Activated CD8-positive, alpha-beta memory T cell treated with anti-CD3 and anti-CD28 coated beads, Interleukin-2, amount 10 ng/mL, durations not matched to agents 7 days and 5 days (primary cell): ENCODE measurements around the gene SLC35F1. TPM values are rescaled to one million over a fixed set of nuclear protein-coding genes. Genes with fewer than 3 reads are reported as not detected.
"Not testable (repeated sequence)": the region's sequence is repeated elsewhere in the genome, so short reads cannot be mapped to it uniquely, and the experiment has no call there.

Experiments used
- ATAC-seq: fragments of 150-1000 bp; cut with Tn5 transposase; one replicate; pipeline ENCODE4 v1.10.0; 2021; ENCODE audit warnings: moderate library complexity
- CTCF ChIA-PET: fragments of 350-600 bp; sonication (Branson Sonifier 250); formaldehyde crosslinking; loops from one replicate; lab custom pipeline; 2021; ENCODE audit warnings: antibody characterized with exemption; lab: Charles Lee
- DNase-seq: peaks from one replicate; pipeline ENCODE4 v3.0.0-alpha.2; 2020
- H3K27ac Mint-ChIP-seq: one replicate; pipeline ENCODE4 v1.8.0; 2021; ENCODE audit warnings: mild to moderate bottlenecking, mixed read lengths
- H3K27me3 Mint-ChIP-seq: one replicate; pipeline ENCODE4 v1.8.0; 2021; ENCODE audit warnings: mixed read lengths
- H3K36me3 Mint-ChIP-seq: one replicate; pipeline ENCODE4 v1.8.0; 2021; ENCODE audit warnings: mild to moderate bottlenecking, mixed read lengths
- H3K4me1 Mint-ChIP-seq: one replicate; pipeline ENCODE4 v1.8.0; 2021; ENCODE audit warnings: mixed read lengths
- H3K4me3 Mint-ChIP-seq: one replicate; pipeline ENCODE4 v1.8.0; 2021; ENCODE audit warnings: mild to moderate bottlenecking, moderate library complexity, mixed read lengths
- H3K9me3 Mint-ChIP-seq: one replicate; pipeline ENCODE4 v1.8.0; 2022; ENCODE audit warnings: low read depth, mixed read lengths
- total RNA-seq, 2 experiments: library from RNA; stranded (reverse); gene quantifications; one replicate each; pipeline ENCODE4 v1.2.3, GENCODE V29; 2021

SLC35F1 gene
- not detected for total RNA-seq

GRCh38 chr6:117906958-117907600 lies at the start of gene SLC35F1:
Gene SLC35F1 (plus strand): TSS chr6:117907264.
- Mint-ChIP-seq H3K4me1 (peaks cover 5% of the 10 kb centered on the region), H3K27me3 (peaks cover 64% of the 10 kb centered on the region), H3K27ac (no peak within 1 kb of the TSS), H3K36me3 (no peaks in the 10 kb centered on the region), H3K9me3 (no peaks in the 10 kb centered on the region), H3K4me3 (peak within 1 kb of the TSS; percentile 44)
- CTCF ChIA-PET, result no interaction called here
- DNase-seq (peak; percentile 41), ATAC-seq (peak; percentile 66)

- not testable (repeated sequence) for H3K27ac Mint-ChIP-seq
Observed at GRCh38 chr6:117858601-117859000, 48.5 kb upstream of the SLC35F1 start.

GRCh38 chr6:117861545-117861944 lies 45.5 kb upstream of the SLC35F1 start:
- H3K9me3 Mint-ChIP-seq, result peaks cover 5% of the 10 kb centered on the region
- no peak overlapping the region for H3K27ac Mint-ChIP-seq
- H3K36me3 Mint-ChIP-seq, result no peaks in the 10 kb centered on the region
- ATAC-seq, result no peak
- CTCF ChIA-PET, result no interaction called here
- no peaks in the 10 kb centered on the region for H3K4me1 Mint-ChIP-seq
- H3K4me3 Mint-ChIP-seq, result no peak overlapping the region
- H3K27me3 Mint-ChIP-seq, result peaks cover 4% of the 10 kb centered on the region
- DNase-seq, result no peak

More at GRCh38 chr6:117858601-117859000, 48.5 kb upstream of the SLC35F1 start:
- ATAC-seq, H3K36me3 Mint-ChIP-seq, CTCF ChIA-PET, H3K27me3 Mint-ChIP-seq, DNase-seq, H3K9me3 Mint-ChIP-seq, H3K4me3 Mint-ChIP-seq, H3K4me1 Mint-ChIP-seq: not testable (repeated sequence)

- no peaks in the 10 kb centered on the region for H3K4me1 Mint-ChIP-seq
- H3K4me3 Mint-ChIP-seq, result no peak overlapping the region
- no peak overlapping the region for H3K27ac Mint-ChIP-seq
- no peaks in the 10 kb centered on the region for H3K36me3 Mint-ChIP-seq
- ATAC-seq (no peak), DNase-seq (no peak)
- CTCF ChIA-PET, result no interaction called here
- H3K9me3 Mint-ChIP-seq, result peaks cover 5% of the 10 kb centered on the region
- no peaks in the 10 kb centered on the region for H3K27me3 Mint-ChIP-seq
Observed at GRCh38 chr6:117866561-117866960, 40.5 kb upstream of the SLC35F1 start.

- DNase-seq (no peak), ATAC-seq (no peak)
- H3K27ac Mint-ChIP-seq, result no peak overlapping the region
- no peak overlapping the region for H3K4me3 Mint-ChIP-seq
- H3K36me3 Mint-ChIP-seq, result no peaks in the 10 kb centered on the region
- H3K4me1 Mint-ChIP-seq, result no peaks in the 10 kb centered on the region
- H3K9me3 Mint-ChIP-seq, result no peaks in the 10 kb centered on the region
- CTCF ChIA-PET, result no interaction called here
- H3K27me3 Mint-ChIP-seq, result no peaks in the 10 kb centered on the region
Observed at GRCh38 chr6:117870486-117871242, 36.4 kb upstream of the SLC35F1 start.

GRCh38 chr6:117880824-117881223 lies 26.2 kb upstream of the SLC35F1 start:
- ATAC-seq, result no peak
- Mint-ChIP-seq H3K4me3 (no peak overlapping the region), H3K27ac (no peak overlapping the region), H3K9me3 (no peaks in the 10 kb centered on the region), H3K36me3 (no peaks in the 10 kb centered on the region), H3K27me3 (peaks cover 2% of the 10 kb centered on the region), H3K4me1 (no peaks in the 10 kb centered on the region)
- DNase-seq, result no peak
- CTCF ChIA-PET, result no interaction called here

- Mint-ChIP-seq H3K9me3 (no peaks in the 10 kb centered on the region), H3K27ac (no peak overlapping the region), H3K4me3 (no peak overlapping the region), H3K36me3 (no peaks in the 10 kb centered on the region), H3K4me1 (no peaks in the 10 kb centered on the region), H3K27me3 (no peaks in the 10 kb centered on the region)
- ATAC-seq, result no peak
- DNase-seq, result no peak
- CTCF ChIA-PET, result no interaction called here
Observed at GRCh38 chr6:117890172-117890571, 16.9 kb upstream of the SLC35F1 start.

- H3K9me3 Mint-ChIP-seq, result no peaks in the 10 kb centered on the region
- H3K27ac Mint-ChIP-seq, result no peak overlapping the region
- ATAC-seq, result no peak
- no peak for DNase-seq
- peaks cover 5% of the 10 kb centered on the region for H3K4me1 Mint-ChIP-seq
- H3K27me3 Mint-ChIP-seq, result peaks cover 60% of the 10 kb centered on the region
- no peaks in the 10 kb centered on the region for H3K36me3 Mint-ChIP-seq
- peak overlapping the region; percentile 44 for H3K4me3 Mint-ChIP-seq
- CTCF ChIA-PET, result no interaction called here
Observed at GRCh38 chr6:117906507-117906957, 532 bp upstream of the SLC35F1 start.

- no peak overlapping the region for H3K27ac Mint-ChIP-seq
- H3K4me1 Mint-ChIP-seq, result peaks cover 5% of the 10 kb centered on the region
- ATAC-seq, result no peak
- CTCF ChIA-PET, result no interaction called here
- no peaks in the 10 kb centered on the region for H3K36me3 Mint-ChIP-seq
- no peak overlapping the region for H3K4me3 Mint-ChIP-seq
- no peak for DNase-seq
- peaks cover 62% of the 10 kb centered on the region for H3K27me3 Mint-ChIP-seq
- H3K9me3 Mint-ChIP-seq, result no peaks in the 10 kb centered on the region
Observed at GRCh38 chr6:117907601-117908245, 659 bp downstream of the SLC35F1 start.

- Mint-ChIP-seq H3K9me3 (no peaks in the 10 kb centered on the region), H3K4me1 (peaks cover 5% of the 10 kb centered on the region), H3K4me3 (peak overlapping the region; percentile 12), H3K36me3 (no peaks in the 10 kb centered on the region), H3K27me3 (peaks cover 62% of the 10 kb centered on the region), H3K27ac (no peak overlapping the region)
- ATAC-seq, result peak; percentile 20
- no peak for DNase-seq
- CTCF ChIA-PET, result no interaction called here
Observed at GRCh38 chr6:117908246-117909068, 1.4 kb downstream of the SLC35F1 start.

- no peak overlapping the region for H3K27ac Mint-ChIP-seq
- H3K9me3 Mint-ChIP-seq, result no peaks in the 10 kb centered on the region
- CTCF ChIA-PET, result no interaction called here
- H3K4me3 Mint-ChIP-seq, result no peak overlapping the region
- DNase-seq (no peak), ATAC-seq (no peak)
- H3K27me3 Mint-ChIP-seq, result peaks cover 51% of the 10 kb centered on the region
- peaks cover 5% of the 10 kb centered on the region for H3K4me1 Mint-ChIP-seq
- no peaks in the 10 kb centered on the region for H3K36me3 Mint-ChIP-seq
Observed at GRCh38 chr6:117909638-117910037, 2.6 kb downstream of the SLC35F1 start.

GRCh38 chr6:117910549-117910948 lies 3.5 kb downstream of the SLC35F1 start:
- Mint-ChIP-seq H3K27ac (no peak overlapping the region), H3K36me3 (no peaks in the 10 kb centered on the region), H3K4me1 (peaks cover 5% of the 10 kb centered on the region), H3K4me3 (no peak overlapping the region), H3K9me3 (no peaks in the 10 kb centered on the region), H3K27me3 (peaks cover 42% of the 10 kb centered on the region)
- CTCF ChIA-PET, result no interaction called here
- no peak for DNase-seq
- no peak for ATAC-seq

GRCh38 chr6:117911150-117911549 lies 4.1 kb downstream of the SLC35F1 start:
- peaks cover 5% of the 10 kb centered on the region for H3K4me1 Mint-ChIP-seq
- H3K4me3 Mint-ChIP-seq, result no peak overlapping the region
- DNase-seq (no peak), ATAC-seq (no peak)
- H3K9me3 Mint-ChIP-seq, result no peaks in the 10 kb centered on the region
- H3K36me3 Mint-ChIP-seq, result no peaks in the 10 kb centered on the region
- CTCF ChIA-PET, result no interaction called here
- no peak overlapping the region for H3K27ac Mint-ChIP-seq
- H3K27me3 Mint-ChIP-seq, result peaks cover 36% of the 10 kb centered on the region
